ENCODE data around the gene MRPL40. TPM values are rescaled to one million over a fixed set of nuclear protein-coding genes. Genes with fewer than 3 reads are reported as not detected.

MRPL40 gene
- total and polyA plus RNA-seq, 10 of the 15 experiments (the other 5 are each of a cell fraction or from before 2014, with no cell fraction given), result 41.2 to 207 (median 69.1) TPM

DNA sequence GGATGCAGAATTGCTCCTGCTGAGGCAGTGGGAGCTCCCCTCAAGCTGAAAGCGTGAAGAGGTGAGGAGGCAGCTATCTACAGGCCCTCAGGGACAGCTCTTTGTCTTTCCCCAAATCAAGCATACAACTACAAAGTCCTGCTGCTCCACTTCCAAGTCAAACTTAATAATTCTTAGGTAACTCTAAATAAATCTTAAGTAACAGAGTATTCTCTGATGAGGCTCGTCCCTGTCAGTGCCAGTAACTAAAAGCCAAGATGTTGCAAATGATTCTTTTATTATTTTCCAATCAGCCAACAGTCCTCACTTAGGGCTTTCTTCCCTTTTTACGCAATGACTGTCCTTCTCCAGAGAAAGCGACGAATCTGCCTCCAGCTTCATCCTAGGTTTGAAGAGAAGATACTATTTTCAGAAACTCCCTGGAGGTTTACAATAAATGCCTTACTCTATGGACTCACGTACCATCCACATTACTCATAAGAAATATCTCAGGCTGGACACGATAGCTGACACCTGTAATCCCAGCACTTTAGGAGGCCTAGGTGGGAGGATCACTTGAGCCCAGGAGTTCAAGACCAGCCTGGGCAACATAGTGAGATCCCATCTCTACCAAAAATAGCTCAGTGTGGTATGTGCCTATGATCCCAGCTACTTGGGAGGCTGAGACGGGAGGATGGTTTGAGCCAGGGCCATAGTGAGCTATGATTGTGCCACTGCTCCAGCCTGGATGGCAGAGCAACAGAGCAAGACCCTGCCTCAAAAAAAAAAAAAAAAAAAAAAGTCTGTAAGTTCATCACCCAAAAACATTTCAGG is 18.2 kb downstream of the MRPL40 start:
- Histone ChIP-seq H3K79me2 (ENCODE audit: control insufficient read depth, insufficient read depth, low read length) (peaks cover 22% of the 10 kb centered on the region), H4K20me1 (ENCODE audit: control insufficient read depth, insufficient read depth) (no peaks in the 10 kb centered on the region), H3K36me3 (ENCODE audit: control insufficient read depth in 2 of 2, insufficient read depth in 2 of 2, low read length in 1 of 2) (peaks cover 22 to 29% of the 10 kb centered on the region in 2 experiments; a peak in 3 of 4 replicates), H3K4me3 (no peak overlapping the region), H3K4me2 (ENCODE audit: control insufficient read depth, insufficient read depth) (no peak overlapping the region), H3K9ac (ENCODE audit: control insufficient read depth, insufficient read depth, low read length) (no peak overlapping the region), H3K27me3 (replicated peaks in 1 of 2; ENCODE audit: control insufficient read depth in 2 of 2, insufficient read depth in 2 of 2, low read length in 1 of 2) (no peaks in the 10 kb centered on the region), H3K9me3 (replicated peaks; ENCODE audit: control insufficient read depth, insufficient read depth, low read length) (no peaks in the 10 kb centered on the region), H2AFZ (ENCODE audit: control insufficient read depth, low read depth, low read length) (no peak overlapping the region), H3K27ac (ENCODE audit: control insufficient read depth, insufficient read depth) (no peak overlapping the region), H3K4me1 (ENCODE audit: control insufficient read depth, insufficient read depth, low read length) (peaks cover 17% of the 10 kb centered on the region)
- WGBS (ENCODE audit: insufficient coverage, insufficient replicate concordance, low lambda C conversion rate, missing lambda C conversion rate), result 89% methylated on average over 8 of the region's 8 CpGs
- intact Hi-C loops (cut with micrococcal nuclease; ENCODE audit: unreplicated experiment) (no loop called here), in situ Hi-C loops (cut with MboI) (no loop called here)
- no peak for DNase-seq (ENCODE audit: low read depth, low spot score)
- no peak for FAIRE-seq
- TF ChIP-seq RFX5 (IDR thresholded peaks at IDR 0.05; ENCODE audit: low read depth, low read length), result no peak
- no peak for TF ChIP-seq TARDBP (IDR thresholded peaks at IDR 0.05; ENCODE audit: borderline replicate concordance)
- ChIA-PET CTCF (interaction anchor here (0.6 to 2.4 kb wide), 3 partner anchors 22 to 271 kb away, joined by 3 to 7 read pairs (median 3); partner anchors contain the start of gene SLC25A1), RAD21 (ENCODE audit: unreplicated experiment) (interaction anchor here (0.9 to 1.3 kb wide), 2 partner anchors 27 to 152 kb away, joined by 3 read pairs; no protein-coding TSS in a partner anchor), SMC1A (ENCODE audit: uncharacterized antibody, unreplicated experiment) (interaction anchor here (1.0 to 1.6 kb wide), 3 partner anchors 20 to 29 kb away, joined by 3 to 5 read pairs (median 4); partner anchors contain the start of gene CDC45), POLR2A (interaction anchor here (0.6 to 1.2 kb wide), 4 partner anchors 14 to 329 kb away, joined by 3 to 7 read pairs (median 4); partner anchors contain the start of gene CDC45)
- ATAC-seq, result no peak
- BruUV-seq (replicated peaks), result no TSS peak

GRCh38 chr22:19451570-19451969 is 19.2 kb downstream of the MRPL40 start:
- CTCF ChIA-PET, result interaction anchor here (2.4 kb wide), 1 partner anchor 272 kb away, joined by 7 read pairs; the partner anchor contains the start of gene SLC25A1
- Histone ChIP-seq H3K27ac (ENCODE audit: control insufficient read depth, insufficient read depth) (no peak overlapping the region), H3K36me3 (ENCODE audit: control insufficient read depth in 2 of 2, insufficient read depth in 2 of 2, low read length in 1 of 2) (peaks cover 28 to 32% of the 10 kb centered on the region in 2 experiments; a peak in 3 of 4 replicates), H3K4me3 (no peak overlapping the region), H3K9me3 (replicated peaks; ENCODE audit: control insufficient read depth, insufficient read depth, low read length) (no peaks in the 10 kb centered on the region), H3K4me2 (ENCODE audit: control insufficient read depth, insufficient read depth) (no peak overlapping the region), H4K20me1 (ENCODE audit: control insufficient read depth, insufficient read depth) (no peaks in the 10 kb centered on the region), H3K9ac (ENCODE audit: control insufficient read depth, insufficient read depth, low read length) (no peak overlapping the region), H3K27me3 (replicated peaks in 1 of 2; ENCODE audit: control insufficient read depth in 2 of 2, insufficient read depth in 2 of 2, low read length in 1 of 2) (no peaks in the 10 kb centered on the region), H2AFZ (ENCODE audit: control insufficient read depth, low read depth, low read length) (no peak overlapping the region), H3K79me2 (ENCODE audit: control insufficient read depth, insufficient read depth, low read length) (peaks cover 14% of the 10 kb centered on the region), H3K4me1 (ENCODE audit: control insufficient read depth, insufficient read depth, low read length) (peaks cover 14% of the 10 kb centered on the region)
- FAIRE-seq (no peak), DNase-seq (ENCODE audit: low read depth, low spot score) (no peak), ATAC-seq (no peak)
- in situ Hi-C loops (cut with MboI), result no loop called here
- intact Hi-C loops (cut with micrococcal nuclease; ENCODE audit: unreplicated experiment), result no loop called here
- WGBS (ENCODE audit: insufficient coverage, insufficient replicate concordance, low lambda C conversion rate, missing lambda C conversion rate), result 96% methylated on average over 4 of the region's 4 CpGs
- RAD21 ChIA-PET (ENCODE audit: unreplicated experiment), result interaction anchor here (0.9 to 1.3 kb wide), 2 partner anchors 26 to 153 kb away, joined by 3 read pairs; no protein-coding TSS in a partner anchor
- BruUV-seq (replicated peaks), result no TSS peak
- SMC1A ChIA-PET (ENCODE audit: uncharacterized antibody, unreplicated experiment), result interaction anchor here (1.6 kb wide), 1 partner anchor 19 kb away, joined by 3 read pairs; no protein-coding TSS in a partner anchor
- POLR2A ChIA-PET, result interaction anchor here (0.7 to 1.2 kb wide), 2 partner anchors 28 to 53 kb away, joined by 3 to 5 read pairs; partner anchors contain the start of gene CDC45
- TF ChIP-seq, protein P1, sequence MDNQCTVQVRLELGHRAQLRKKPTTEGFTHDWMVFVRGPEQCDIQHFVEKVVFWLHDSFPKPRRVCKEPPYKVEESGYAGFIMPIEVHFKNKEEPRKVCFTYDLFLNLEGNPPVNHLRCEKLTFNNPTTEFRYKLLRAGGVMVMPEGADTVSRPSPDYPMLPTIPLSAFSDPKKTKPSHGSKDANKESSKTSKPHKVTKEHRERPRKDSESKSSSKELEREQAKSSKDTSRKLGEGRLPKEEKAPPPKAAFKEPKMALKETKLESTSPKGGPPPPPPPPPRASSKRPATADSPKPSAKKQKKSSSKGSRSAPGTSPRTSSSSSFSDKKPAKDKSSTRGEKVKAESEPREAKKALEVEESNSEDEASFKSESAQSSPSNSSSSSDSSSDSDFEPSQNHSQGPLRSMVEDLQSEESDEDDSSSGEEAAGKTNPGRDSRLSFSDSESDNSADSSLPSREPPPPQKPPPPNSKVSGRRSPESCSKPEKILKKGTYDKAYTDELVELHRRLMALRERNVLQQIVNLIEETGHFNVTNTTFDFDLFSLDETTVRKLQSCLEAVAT (IDR thresholded peaks at IDR 0.05), result no peak
- no peak for TF ChIP-seq ZSCAN29 (IDR thresholded peaks at IDR 0.05)
- TF ChIP-seq TCF7 (IDR thresholded peaks at IDR 0.05; ENCODE audit: borderline replicate concordance), result no peak
- TF ChIP-seq USF1 (IDR thresholded peaks at IDR 0.05; ENCODE audit: borderline replicate concordance, extremely low read length, insufficient read depth, low read depth, low read length), result no peak
- TF ChIP-seq POLR2AphosphoS2 (IDR thresholded peaks at IDR 0.05; ENCODE audit: low read depth, low read length), result no peak
- TF ChIP-seq, protein P2, sequence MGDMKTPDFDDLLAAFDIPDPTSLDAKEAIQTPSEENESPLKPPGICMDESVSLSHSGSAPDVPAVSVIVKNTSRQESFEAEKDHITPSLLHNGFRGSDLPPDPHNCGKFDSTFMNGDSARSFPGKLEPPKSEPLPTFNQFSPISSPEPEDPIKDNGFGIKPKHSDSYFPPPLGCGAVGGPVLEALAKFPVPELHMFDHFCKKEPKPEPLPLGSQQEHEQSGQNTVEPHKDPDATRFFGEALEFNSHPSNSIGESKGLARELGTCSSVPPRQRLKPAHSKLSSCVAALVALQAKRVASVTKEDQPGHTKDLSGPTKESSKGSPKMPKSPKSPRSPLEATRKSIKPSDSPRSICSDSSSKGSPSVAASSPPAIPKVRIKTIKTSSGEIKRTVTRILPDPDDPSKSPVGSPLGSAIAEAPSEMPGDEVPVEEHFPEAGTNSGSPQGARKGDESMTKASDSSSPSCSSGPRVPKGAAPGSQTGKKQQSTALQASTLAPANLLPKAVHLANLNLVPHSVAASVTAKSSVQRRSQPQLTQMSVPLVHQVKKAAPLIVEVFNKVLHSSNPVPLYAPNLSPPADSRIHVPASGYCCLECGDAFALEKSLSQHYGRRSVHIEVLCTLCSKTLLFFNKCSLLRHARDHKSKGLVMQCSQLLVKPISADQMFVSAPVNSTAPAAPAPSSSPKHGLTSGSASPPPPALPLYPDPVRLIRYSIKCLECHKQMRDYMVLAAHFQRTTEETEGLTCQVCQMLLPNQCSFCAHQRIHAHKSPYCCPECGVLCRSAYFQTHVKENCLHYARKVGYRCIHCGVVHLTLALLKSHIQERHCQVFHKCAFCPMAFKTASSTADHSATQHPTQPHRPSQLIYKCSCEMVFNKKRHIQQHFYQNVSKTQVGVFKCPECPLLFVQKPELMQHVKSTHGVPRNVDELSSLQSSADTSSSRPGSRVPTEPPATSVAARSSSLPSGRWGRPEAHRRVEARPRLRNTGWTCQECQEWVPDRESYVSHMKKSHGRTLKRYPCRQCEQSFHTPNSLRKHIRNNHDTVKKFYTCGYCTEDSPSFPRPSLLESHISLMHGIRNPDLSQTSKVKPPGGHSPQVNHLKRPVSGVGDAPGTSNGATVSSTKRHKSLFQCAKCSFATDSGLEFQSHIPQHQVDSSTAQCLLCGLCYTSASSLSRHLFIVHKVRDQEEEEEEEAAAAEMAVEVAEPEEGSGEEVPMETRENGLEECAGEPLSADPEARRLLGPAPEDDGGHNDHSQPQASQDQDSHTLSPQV (IDR thresholded peaks at IDR 0.05), result no peak
